SK-N-SH (cell line): Measurements from ENCODE around the gene STARD13. TPM values are rescaled to one million over a fixed set of nuclear protein-coding genes. Genes with fewer than 3 reads are reported as not detected.

Experiments used
- CTCF ChIA-PET: fragments of 300-600, 350-600 bp; formaldehyde crosslinking; extraction: SDS; loops from one replicate; lab custom pipeline; 2021; lab: Yijun Ruan, JAX
- POLR2A ChIA-PET: fragments of 350-600 bp; sonication (Branson Sonifier 250); formaldehyde crosslinking; extraction: SDS; loops from one replicate; lab custom pipeline; 2020; ENCODE audit warnings: antibody characterized with exemption, inconsistent platforms; lab: Yijun Ruan, JAX
- DNase-seq: peaks from one replicate; pipeline ENCODE4 v3.0.0; 2012
- H2AFZ ChIP-seq: fragments of 200-600 bp; sonication (generic); 2 replicates; pipeline ENCODE4 v1.8.1; 2016; ENCODE audit warnings: antibody characterized with exemption, mild to moderate bottlenecking, low read depth
- H3F3A ChIP-seq: fragments of 200-600 bp; sonication (generic); replicated peaks from 2 replicates; pipeline ENCODE3; 2016; ENCODE audit warnings: antibody characterized with exemption, mild to moderate bottlenecking; ENCODE audit not compliant: insufficient read depth
- H3K27ac ChIP-seq, 2 experiments: fragments of 200-500 bp in 1 of 2; fragments of 200-600 bp in 1 of 2; sonication (Bioruptor generic) in 1 of 2; sonication (generic), shearing (Covaris generic) in 1 of 2; 2 replicates each; pipeline versions ENCODE4 v1.5.1 to v1.6.1; 2014 to 2016; ENCODE audit warnings: low read depth in 2 of 2, inconsistent platforms in 1 of 2, low read length in 1 of 2, mild to moderate bottlenecking in 1 of 2, mixed read lengths in 1 of 2
- H3K27me3 ChIP-seq: fragments of 200-600 bp; sonication (generic), shearing (Covaris generic); 2 replicates; pipeline ENCODE4 v1.6.1; 2016; ENCODE audit warnings: mixed run types; ENCODE audit not compliant: insufficient read depth
- H3K36me3 ChIP-seq, 2 experiments: fragments of 200-500 bp in 1 of 2; fragments of 200-600 bp in 1 of 2; sonication (Bioruptor generic) in 1 of 2; sonication (generic) in 1 of 2; replicated peaks in 1 of 2; 2 replicates each; pipeline versions ENCODE3 to v1.5.1; 2014 to 2016; ENCODE audit warnings: low read length in 1 of 2, mild to moderate bottlenecking in 1 of 2; ENCODE audit not compliant: insufficient read depth in 2 of 2, control insufficient read depth in 1 of 2
- H3K4me1 ChIP-seq, 2 experiments: fragments of 200-500 bp in 1 of 2; fragments of 200-600 bp in 1 of 2; sonication (Bioruptor generic) in 1 of 2; sonication (generic), shearing (Covaris generic) in 1 of 2; 2 replicates each; pipeline versions ENCODE4 v1.5.1 to v1.6.1; 2014 to 2016; ENCODE audit warnings: low read depth in 1 of 2, low read length in 1 of 2, mixed run types in 1 of 2; ENCODE audit not compliant: insufficient read depth in 2 of 2, control insufficient read depth in 1 of 2
- H3K4me2 ChIP-seq: fragments of 200-600 bp; sonication (generic), shearing (Covaris generic); 2 replicates; pipeline ENCODE4 v1.6.1; 2017; ENCODE audit warnings: mixed run types
- H3K4me3 ChIP-seq, 2 experiments: fragments of 200-500 bp in 1 of 2; fragments of 200-600 bp in 1 of 2; sonication (Bioruptor generic) in 1 of 2; sonication (generic), shearing (Covaris generic) in 1 of 2; 2 replicates each; pipeline versions ENCODE4 v1.5.1 to v1.8.1; 2014 to 2016; ENCODE audit warnings: low read depth in 2 of 2, inconsistent platforms in 1 of 2, low read length in 1 of 2, mild to moderate bottlenecking in 1 of 2, mixed read lengths in 1 of 2, moderate library complexity in 1 of 2
- H3K79me2 ChIP-seq: fragments of 200-600 bp; sonication (generic); 2 replicates; pipeline ENCODE4 v1.8.1; 2017; ENCODE audit warnings: mild to moderate bottlenecking; ENCODE audit not compliant: insufficient read depth
- H3K9ac ChIP-seq: fragments of 200-600 bp; sonication (generic); 2 replicates; pipeline ENCODE4 v1.6.1; 2017; ENCODE audit warnings: mixed run types
- H3K9me2 ChIP-seq: fragments of 200-600 bp; sonication (generic); 2 replicates; pipeline ENCODE4 v1.6.1; 2017; ENCODE audit warnings: mixed run types
- H3K9me3 ChIP-seq: fragments of 200-600 bp; sonication (generic); 2 replicates; pipeline ENCODE4 v1.6.1; 2017; ENCODE audit warnings: mixed run types, mild to moderate bottlenecking, moderate library complexity
- H4K20me1 ChIP-seq: fragments of 200-600 bp; sonication (generic); 2 replicates; pipeline ENCODE4 v1.6.1; 2017; ENCODE audit warnings: mild to moderate bottlenecking, mixed run types; ENCODE audit not compliant: insufficient read depth
- ELF1 ChIP-seq: IDR thresholded peaks from 2 replicates; pipeline ENCODE4 v1.4.0; 2012
- EP300 ChIP-seq, 2 experiments: IDR thresholded peaks; 2 replicates each; pipeline versions ENCODE4 v1.4.0 to v1.6.1; 2012; ENCODE audit warnings: borderline replicate concordance in 1 of 2, low read depth in 1 of 2, low read length in 1 of 2
- FOSL2 ChIP-seq: IDR thresholded peaks from 2 replicates; pipeline ENCODE4 v1.4.0; 2012; ENCODE audit warnings: low read depth, mild to moderate bottlenecking, moderate library complexity, borderline replicate concordance
- FOXJ3 ChIP-seq: sonication (generic); formaldehyde crosslinking; IDR thresholded peaks from 2 replicates; pipeline ENCODE4 v1.5.1; 2020; ENCODE audit warnings: mild to moderate bottlenecking, missing genetic modification reagents
- GABPA ChIP-seq: IDR thresholded peaks from 2 replicates; pipeline ENCODE4 v1.4.0; 2012; ENCODE audit warnings: low read depth, mild to moderate bottlenecking
- GATA2 ChIP-seq: sonication (generic); formaldehyde crosslinking; IDR thresholded peaks from 2 replicates; pipeline ENCODE4 v1.5.0; 2020; ENCODE audit warnings: mild to moderate bottlenecking, missing genetic modification reagents
- JUND ChIP-seq: IDR thresholded peaks from 2 replicates; pipeline ENCODE4 v1.4.0; 2012
- MEF2A ChIP-seq: IDR thresholded peaks from 2 replicates; pipeline ENCODE4 v1.4.0; 2012; ENCODE audit warnings: low read depth, borderline replicate concordance
- NFIC ChIP-seq: IDR thresholded peaks from 2 replicates; pipeline ENCODE4 v1.4.0; 2012; ENCODE audit warnings: borderline replicate concordance
- POLR2AphosphoS5 ChIP-seq: IDR thresholded peaks from 2 replicates; pipeline ENCODE4 v1.6.1; 2012; ENCODE audit warnings: low read depth, low read length
- RXRA ChIP-seq: IDR thresholded peaks from 2 replicates; pipeline ENCODE4 v1.4.0; 2012; ENCODE audit warnings: low read depth, mild to moderate bottlenecking, borderline replicate concordance
- SIN3A ChIP-seq: IDR thresholded peaks from 2 replicates; pipeline ENCODE4 v1.6.1; 2012; ENCODE audit warnings: low read depth, mild to moderate bottlenecking, low read length, moderate library complexity, borderline replicate concordance
- TCF12 ChIP-seq: IDR thresholded peaks from 2 replicates; pipeline ENCODE4 v1.4.0; 2012
- TEAD4 ChIP-seq: IDR thresholded peaks from 2 replicates; pipeline ENCODE4 v1.4.0; 2012; ENCODE audit warnings: mild to moderate bottlenecking, borderline replicate concordance; ENCODE audit not compliant: insufficient read depth
- YY1 ChIP-seq: IDR thresholded peaks from 2 replicates; pipeline ENCODE4 v1.4.0; 2012; ENCODE audit warnings: low read depth, mild to moderate bottlenecking
- WGBS: methylation state at CpG from one replicate; pipeline ENCODE4 v1.1.6; 2017; ENCODE audit warnings: low lambda C conversion rate; 5-methylcytosine and 5-hydroxymethylcytosine counted together
- polyA plus RNA-seq, 3 experiments: library from polyadenylated mRNA; depleted of rRNA; stranded (reverse); fragments of >200 nt; gene quantifications; 2 replicates each; pipeline ENCODE4 v1.2.3, GENCODE V29; 2012
- TF ChIP-seq, protein P1 (sequence below): IDR thresholded peaks from 2 replicates; pipeline ENCODE4 v1.4.0; 2012; ENCODE audit warnings: low read depth, borderline replicate concordance
- TF ChIP-seq, protein P2 (sequence below): fragments of 150-350 bp; IDR thresholded peaks from 2 replicates; pipeline ENCODE4 v1.6.1; 2016; ENCODE audit warnings: mild to moderate bottlenecking, low read depth, low read length
- TF ChIP-seq, protein P3 (sequence below): IDR thresholded peaks from 2 replicates; pipeline ENCODE4 v1.6.1; 2012; ENCODE audit warnings: mild to moderate bottlenecking, low read depth, low read length, moderate library complexity
- TF ChIP-seq, protein P4 (sequence below): IDR thresholded peaks from 2 replicates; pipeline ENCODE4; 2012

The STARD13 gene
- polyA plus RNA-seq, 1 of the 3 experiments (the other 2 are of a cell fraction): 5.7 TPM

DNA sequence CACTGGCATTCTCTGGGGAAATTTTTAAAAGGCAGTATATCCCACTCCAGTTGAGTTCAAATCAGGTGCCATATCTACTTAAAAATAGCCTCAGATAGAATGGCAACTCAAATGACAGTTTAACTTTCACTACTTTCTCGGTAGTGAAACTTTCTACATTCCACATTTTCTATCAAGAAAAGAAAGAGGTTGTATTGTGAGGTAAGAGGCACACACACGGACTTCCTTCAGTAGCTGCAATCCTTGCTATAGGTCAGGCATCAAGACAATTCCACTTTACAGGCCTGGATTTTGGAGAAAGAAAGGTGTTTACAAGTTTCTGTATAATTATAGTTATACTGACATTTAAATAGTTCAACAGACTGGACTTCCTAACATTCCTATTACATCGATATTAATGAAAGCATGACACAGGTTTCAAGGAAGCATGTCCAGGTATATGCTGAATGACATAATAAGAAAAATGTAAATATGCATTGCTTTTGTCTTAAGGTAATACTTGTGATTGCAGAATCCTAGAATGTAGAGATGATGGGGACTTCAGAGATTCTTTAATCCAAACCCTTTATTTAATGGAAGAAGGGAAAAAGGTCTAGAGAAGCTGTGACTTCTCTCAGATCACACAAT, 5.2 kb downstream of the STARD13 start:
- ChIA-PET CTCF (no interaction called here), POLR2A (no interaction called here)
- no peak for DNase-seq
- H3K27me3 ChIP-seq: no peaks in the 10 kb centered on the region
- peaks cover 4 to 64% of the 10 kb centered on the region in 2 experiments for H3K4me1 ChIP-seq
- H3K27ac ChIP-seq: peak overlapping the region; percentile 72 to 93; a peak in 3 of 4 replicates
- peak overlapping the region; percentile 40 for H3K4me2 ChIP-seq
- no peaks in the 10 kb centered on the region for H3K9me2 ChIP-seq
- TF ChIP-seq FOXJ3: no peak
- TF ChIP-seq MEF2A: 0 out of 2 replicates have a peak, but pooled peaks have one; percentile 60
- no peak overlapping the region for H3K4me3 ChIP-seq
- H4K20me1 ChIP-seq: no peaks in the 10 kb centered on the region
- WGBS: 46% methylated on average over 3 of the region's 3 CpGs
- H3K36me3 ChIP-seq: peaks cover 0 to 3% of the 10 kb centered on the region in 2 experiments
- H3K79me2 ChIP-seq: peaks cover 86% of the 10 kb centered on the region
- no peaks in the 10 kb centered on the region for H3K9me3 ChIP-seq
- no peak overlapping the region for H2AFZ ChIP-seq
- peaks cover 58% of the 10 kb centered on the region for H3F3A ChIP-seq
- peak overlapping the region; percentile 55 for H3K9ac ChIP-seq

DNA sequence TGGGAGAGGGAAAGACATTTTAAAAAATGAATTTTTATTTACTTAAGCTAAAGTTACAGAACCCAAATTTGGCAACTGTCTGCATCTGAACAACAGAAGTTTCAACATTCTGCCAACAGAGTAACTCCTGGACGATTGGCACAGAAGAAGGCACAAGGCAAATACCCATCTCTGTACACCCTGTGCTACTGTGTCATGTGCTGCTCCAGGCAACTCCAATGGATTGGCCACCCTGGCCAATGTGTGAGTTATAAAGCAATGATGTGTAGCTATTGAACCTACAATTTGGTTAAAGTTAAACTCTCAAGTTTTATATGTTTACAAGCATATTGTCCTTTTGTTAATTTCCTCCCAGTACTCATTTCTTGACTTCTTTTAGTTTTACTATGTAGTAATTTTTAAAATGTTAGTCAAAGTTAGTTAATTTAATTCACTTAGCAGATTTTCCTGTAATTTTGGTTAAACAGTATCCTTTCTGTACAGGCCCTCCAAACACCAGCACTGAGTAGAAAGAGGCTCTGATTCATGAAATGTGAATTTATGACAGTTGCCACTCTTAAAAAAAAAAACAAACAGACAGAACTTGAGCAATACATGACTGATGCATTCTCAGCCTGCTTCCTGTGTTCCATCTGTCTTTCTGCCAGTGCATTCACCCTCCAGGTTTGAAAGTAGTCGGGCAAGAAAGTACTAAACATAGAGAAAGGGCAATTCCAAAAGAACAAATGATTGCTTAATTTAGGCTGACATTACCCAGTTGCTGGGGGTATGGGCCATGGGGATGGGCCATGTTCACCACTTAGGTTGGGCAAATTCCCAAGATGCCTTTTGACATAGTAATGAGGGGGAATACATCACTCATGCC, 5.9 kb downstream of the STARD13 start:
- DNase-seq: no peak
- WGBS: 2% methylated on average over 2 of the region's 2 CpGs
- peak overlapping the region; percentile 72 to 93; a peak in 3 of 4 replicates for H3K27ac ChIP-seq

More for the DNA sequence above, 5.9 kb downstream of the STARD13 start:
- no peak overlapping the region for H3K4me3 ChIP-seq
- no peaks in the 10 kb centered on the region for H3K27me3 ChIP-seq
- peaks cover 87% of the 10 kb centered on the region for H3K79me2 ChIP-seq
- peaks cover 57% of the 10 kb centered on the region for H3F3A ChIP-seq
- H3K4me2 ChIP-seq: peak overlapping the region; percentile 40
- H3K9me2 ChIP-seq: no peaks in the 10 kb centered on the region
- peaks cover 3 to 70% of the 10 kb centered on the region in 2 experiments for H3K4me1 ChIP-seq
- peak; percentile 86 for TF ChIP-seq TEAD4
- 0 out of 2 replicates have a peak, but pooled peaks have one; percentile 43 for TF ChIP-seq SIN3A
- no peak for TF ChIP-seq GABPA
- peak; percentile 93 for TF ChIP-seq TCF12
- TF ChIP-seq, protein P1, sequence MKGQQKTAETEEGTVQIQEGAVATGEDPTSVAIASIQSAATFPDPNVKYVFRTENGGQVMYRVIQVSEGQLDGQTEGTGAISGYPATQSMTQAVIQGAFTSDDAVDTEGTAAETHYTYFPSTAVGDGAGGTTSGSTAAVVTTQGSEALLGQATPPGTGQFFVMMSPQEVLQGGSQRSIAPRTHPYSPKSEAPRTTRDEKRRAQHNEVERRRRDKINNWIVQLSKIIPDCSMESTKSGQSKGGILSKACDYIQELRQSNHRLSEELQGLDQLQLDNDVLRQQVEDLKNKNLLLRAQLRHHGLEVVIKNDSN: no peak
- TF ChIP-seq EP300 (IDR thresholded peaks at IDR 0.05; ENCODE audit: borderline replicate concordance in 1 of 2, low read depth in 1 of 2, low read length in 1 of 2): peak in 1 of 2 experiments; percentile 89; a peak in 2 of 4 replicates
- TF ChIP-seq POLR2AphosphoS5: 0 out of 2 replicates have a peak, but pooled peaks have one; percentile 32
- TF ChIP-seq, protein P2, sequence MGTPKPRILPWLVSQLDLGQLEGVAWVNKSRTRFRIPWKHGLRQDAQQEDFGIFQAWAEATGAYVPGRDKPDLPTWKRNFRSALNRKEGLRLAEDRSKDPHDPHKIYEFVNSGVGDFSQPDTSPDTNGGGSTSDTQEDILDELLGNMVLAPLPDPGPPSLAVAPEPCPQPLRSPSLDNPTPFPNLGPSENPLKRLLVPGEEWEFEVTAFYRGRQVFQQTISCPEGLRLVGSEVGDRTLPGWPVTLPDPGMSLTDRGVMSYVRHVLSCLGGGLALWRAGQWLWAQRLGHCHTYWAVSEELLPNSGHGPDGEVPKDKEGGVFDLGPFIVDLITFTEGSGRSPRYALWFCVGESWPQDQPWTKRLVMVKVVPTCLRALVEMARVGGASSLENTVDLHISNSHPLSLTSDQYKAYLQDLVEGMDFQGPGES: no peak
- peak; percentile 79 for TF ChIP-seq NFIC
- TF ChIP-seq GATA2 (CRISPR knock-in tag): no peak
- peak; percentile 54; the same call in 1 of the 2 replicates for TF ChIP-seq RXRA
- peak; percentile 35; the same call in 1 of the 2 replicates for TF ChIP-seq FOSL2
- TF ChIP-seq ELF1: no peak
- TF ChIP-seq, protein P3, sequence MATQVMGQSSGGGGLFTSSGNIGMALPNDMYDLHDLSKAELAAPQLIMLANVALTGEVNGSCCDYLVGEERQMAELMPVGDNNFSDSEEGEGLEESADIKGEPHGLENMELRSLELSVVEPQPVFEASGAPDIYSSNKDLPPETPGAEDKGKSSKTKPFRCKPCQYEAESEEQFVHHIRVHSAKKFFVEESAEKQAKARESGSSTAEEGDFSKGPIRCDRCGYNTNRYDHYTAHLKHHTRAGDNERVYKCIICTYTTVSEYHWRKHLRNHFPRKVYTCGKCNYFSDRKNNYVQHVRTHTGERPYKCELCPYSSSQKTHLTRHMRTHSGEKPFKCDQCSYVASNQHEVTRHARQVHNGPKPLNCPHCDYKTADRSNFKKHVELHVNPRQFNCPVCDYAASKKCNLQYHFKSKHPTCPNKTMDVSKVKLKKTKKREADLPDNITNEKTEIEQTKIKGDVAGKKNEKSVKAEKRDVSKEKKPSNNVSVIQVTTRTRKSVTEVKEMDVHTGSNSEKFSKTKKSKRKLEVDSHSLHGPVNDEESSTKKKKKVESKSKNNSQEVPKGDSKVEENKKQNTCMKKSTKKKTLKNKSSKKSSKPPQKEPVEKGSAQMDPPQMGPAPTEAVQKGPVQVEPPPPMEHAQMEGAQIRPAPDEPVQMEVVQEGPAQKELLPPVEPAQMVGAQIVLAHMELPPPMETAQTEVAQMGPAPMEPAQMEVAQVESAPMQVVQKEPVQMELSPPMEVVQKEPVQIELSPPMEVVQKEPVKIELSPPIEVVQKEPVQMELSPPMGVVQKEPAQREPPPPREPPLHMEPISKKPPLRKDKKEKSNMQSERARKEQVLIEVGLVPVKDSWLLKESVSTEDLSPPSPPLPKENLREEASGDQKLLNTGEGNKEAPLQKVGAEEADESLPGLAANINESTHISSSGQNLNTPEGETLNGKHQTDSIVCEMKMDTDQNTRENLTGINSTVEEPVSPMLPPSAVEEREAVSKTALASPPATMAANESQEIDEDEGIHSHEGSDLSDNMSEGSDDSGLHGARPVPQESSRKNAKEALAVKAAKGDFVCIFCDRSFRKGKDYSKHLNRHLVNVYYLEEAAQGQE: 0 out of 2 replicates have a peak, but pooled peaks have one; percentile 25
- no peak; the same call in none of the 2 replicates for TF ChIP-seq JUND
- peak; percentile 41; the same call in 1 of the 2 replicates for TF ChIP-seq YY1
- no peak for TF ChIP-seq FOXJ3
- TF ChIP-seq, protein P4, sequence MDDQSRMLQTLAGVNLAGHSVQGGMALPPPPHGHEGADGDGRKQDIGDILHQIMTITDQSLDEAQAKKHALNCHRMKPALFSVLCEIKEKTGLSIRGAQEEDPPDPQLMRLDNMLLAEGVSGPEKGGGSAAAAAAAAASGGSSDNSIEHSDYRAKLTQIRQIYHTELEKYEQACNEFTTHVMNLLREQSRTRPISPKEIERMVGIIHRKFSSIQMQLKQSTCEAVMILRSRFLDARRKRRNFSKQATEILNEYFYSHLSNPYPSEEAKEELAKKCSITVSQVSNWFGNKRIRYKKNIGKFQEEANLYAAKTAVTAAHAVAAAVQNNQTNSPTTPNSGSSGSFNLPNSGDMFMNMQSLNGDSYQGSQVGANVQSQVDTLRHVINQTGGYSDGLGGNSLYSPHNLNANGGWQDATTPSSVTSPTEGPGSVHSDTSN: peak; percentile 95
- no peak; the same call in 1 of the 2 replicates for TF ChIP-seq MEF2A
- TF ChIP-seq, all 33 proteins: peak for 11
- CTCF ChIA-PET: interaction anchor here (1.2 kb wide), 1 partner anchor 11 kb away, joined by 3 read pairs; no protein-coding TSS in a partner anchor
- POLR2A ChIA-PET: no interaction called here
- Histone ChIP-seq H4K20me1 (no peaks in the 10 kb centered on the region), H3K36me3 (peaks cover 0 to 3% of the 10 kb centered on the region in 2 experiments), H3K9ac (peak overlapping the region; percentile 55), H3K9me3 (no peaks in the 10 kb centered on the region), H2AFZ (no peak overlapping the region)
